H1 (cell line): ENCODE data around the gene TAS1R3. TPM values are rescaled to one million over a fixed set of nuclear protein-coding genes. Genes with fewer than 3 reads are reported as not detected.
A peak's percentile ranks its signal among the peaks of the same experiment; 100 is the strongest.

Experiments used
- CTCF ChIA-PET: fragments of 300-600 bp; sonication (Branson Sonifier 250); formaldehyde crosslinking; loops from one replicate; lab custom pipeline; 2021; ENCODE audit not compliant: partially characterized antibody; lab: Charles Lee
- POLR2A ChIA-PET: fragments of 300-600 bp; sonication (Branson Sonifier 250); formaldehyde crosslinking; loops from one replicate; lab custom pipeline; 2021; ENCODE audit warnings: inconsistent platforms; ENCODE audit not compliant: partially characterized antibody; lab: Charles Lee
- DNase-seq, 2 experiments: peaks; one replicate each; pipeline versions ENCODE4 v3.0.0 to v3.0.0-alpha.2; 2010 to 2022; ENCODE audit warnings: low spot score in 2 of 2, low read depth in 1 of 2, mixed read lengths in 1 of 2
- FAIRE-seq: peaks from 2 replicates; lab custom pipeline; 2011; peaks lifted over from hg19 to GRCh38; lab: Jason Lieb, UNC
- H2AFZ ChIP-seq: 2 replicates; pipeline ENCODE4 v1.8.1; 2012; ENCODE audit warnings: low read length, inconsistent platforms
- H2AK5ac ChIP-seq: 2 replicates; pipeline ENCODE4 v1.6.1; 2013; ENCODE audit warnings: low read depth, low read length
- H2BK120ac ChIP-seq: replicated peaks from 2 replicates; pipeline ENCODE3; 2013; ENCODE audit warnings: low read depth, low read length, inconsistent platforms
- H2BK12ac ChIP-seq: 2 replicates; pipeline ENCODE4 v1.6.1; 2013; ENCODE audit warnings: low read depth, low read length
- H2BK15ac ChIP-seq: 2 replicates; pipeline ENCODE4 v1.6.1; 2013; ENCODE audit warnings: low read length
- H2BK20ac ChIP-seq: 2 replicates; pipeline ENCODE4 v1.6.1; 2013; ENCODE audit warnings: low read length
- H2BK5ac ChIP-seq: 2 replicates; pipeline ENCODE4 v1.6.1; 2013; ENCODE audit warnings: low read depth, low read length
- H3K14ac ChIP-seq: 2 replicates; pipeline ENCODE4 v1.6.1; 2013; ENCODE audit warnings: inconsistent platforms; ENCODE audit not compliant: insufficient read length
- H3K18ac ChIP-seq: 2 replicates; pipeline ENCODE4 v1.6.1; 2013; ENCODE audit warnings: low read length; ENCODE audit errors: extremely low read depth
- H3K23ac ChIP-seq: 2 replicates; pipeline ENCODE4 v1.6.1; 2013; ENCODE audit warnings: inconsistent platforms; ENCODE audit not compliant: insufficient read length
- H3K23me2 ChIP-seq: 2 replicates; pipeline ENCODE4 v1.6.1; 2013; ENCODE audit warnings: low read depth, low read length
- H3K27ac ChIP-seq: 2 replicates; pipeline ENCODE4 v1.6.1; 2011; ENCODE audit warnings: low read depth, low read length, inconsistent platforms
- H3K27me3 ChIP-seq, 4 experiments: replicated peaks in 1 of 4; 1 replicate in 1 of 4; 2 replicates in 3 of 4; pipeline versions ENCODE4 v1.6.1 to v1.8.1; 2011 to 2013; ENCODE audit warnings: low read length in 3 of 4, mild to moderate bottlenecking in 3 of 4, inconsistent platforms in 2 of 4, mixed read lengths in 2 of 4, moderate library complexity in 1 of 4; ENCODE audit not compliant: control insufficient read depth in 3 of 4, insufficient read depth in 3 of 4; ENCODE audit errors: extremely low read depth in 1 of 4
- H3K36me3 ChIP-seq, 4 experiments: 2 replicates each; pipeline versions ENCODE4 v1.6.1 to v1.8.1; 2011 to 2013; ENCODE audit warnings: mild to moderate bottlenecking in 4 of 4, low read length in 3 of 4, moderate library complexity in 2 of 4, control low read depth in 1 of 4, inconsistent platforms in 1 of 4; ENCODE audit not compliant: insufficient read depth in 4 of 4, control insufficient read depth in 2 of 4
- H3K4ac ChIP-seq: replicated peaks from 2 replicates; pipeline ENCODE3; 2013; ENCODE audit warnings: low read length, low read depth, mixed read lengths, inconsistent platforms; ENCODE audit not compliant: insufficient read length
- H3K4me1 ChIP-seq, 4 experiments: replicated peaks in 1 of 4; 1 replicate in 1 of 4; 2 replicates in 3 of 4; pipeline versions ENCODE4 v1.6.1 to v1.8.1; 2011 to 2013; ENCODE audit warnings: low read length in 3 of 4, inconsistent platforms in 2 of 4, mixed read lengths in 1 of 4; ENCODE audit not compliant: insufficient read depth in 4 of 4, control insufficient read depth in 3 of 4
- H3K4me2 ChIP-seq, 2 experiments: 2 replicates each; pipeline versions ENCODE4 v1.6.1 to v1.8.1; 2011 to 2013; ENCODE audit warnings: low read depth in 2 of 2, low read length in 2 of 2, control low read depth in 1 of 2, inconsistent platforms in 1 of 2, mild to moderate bottlenecking in 1 of 2; ENCODE audit not compliant: insufficient read depth in 1 of 2
- H3K4me3 ChIP-seq, 4 experiments: fragments of 200-600, 300-600 bp in 1 of 4; sonication (generic), shearing (Covaris generic), sonication (Bioruptor Twin) in 1 of 4; 2 replicates each; pipeline versions ENCODE4 v1.5.1 to v1.8.1; 2011 to 2016; ENCODE audit warnings: low read length in 4 of 4, low read depth in 3 of 4, control low read depth in 2 of 4, inconsistent platforms in 2 of 4, mild to moderate bottlenecking in 2 of 4, mixed read lengths in 1 of 4, moderate library complexity in 1 of 4; ENCODE audit not compliant: insufficient read depth in 2 of 4; ENCODE audit errors: extremely low read depth in 1 of 4
- H3K56ac ChIP-seq: replicated peaks from 2 replicates; pipeline ENCODE3; 2013; ENCODE audit warnings: low read depth, mild to moderate bottlenecking, mixed read lengths, low read length, inconsistent platforms; ENCODE audit not compliant: insufficient read length
- H3K79me1 ChIP-seq: 2 replicates; pipeline ENCODE4 v1.6.1; 2013; ENCODE audit warnings: low read depth, low read length, control low read depth
- H3K79me2 ChIP-seq, 2 experiments: 2 replicates each; pipeline versions ENCODE4 v1.6.1 to v1.8.1; 2012 to 2013; ENCODE audit warnings: low read length in 2 of 2, mild to moderate bottlenecking in 2 of 2, inconsistent platforms in 1 of 2; ENCODE audit not compliant: insufficient read depth in 2 of 2, control insufficient read depth in 1 of 2
- H3K9ac ChIP-seq, 4 experiments: replicated peaks in 1 of 4; 1 replicate in 1 of 4; 2 replicates in 3 of 4; pipeline versions ENCODE4 v1.6.1 to v1.8.1; 2011 to 2013; ENCODE audit warnings: low read depth in 3 of 4, low read length in 3 of 4, control low read depth in 2 of 4, mild to moderate bottlenecking in 2 of 4, moderate library complexity in 2 of 4, inconsistent platforms in 1 of 4; ENCODE audit errors: extremely low read depth in 1 of 4
- H3K9me3 ChIP-seq, 2 experiments: 2 replicates each; pipeline versions ENCODE4 v1.6.1 to v1.8.1; 2012 to 2013; ENCODE audit warnings: mild to moderate bottlenecking in 2 of 2, moderate library complexity in 2 of 2, control low read depth in 1 of 2, inconsistent platforms in 1 of 2, low read depth in 1 of 2, low read length in 1 of 2, mixed read lengths in 1 of 2; ENCODE audit not compliant: insufficient read depth in 2 of 2
- H4K20me1 ChIP-seq, 2 experiments: replicated peaks in 1 of 2; 2 replicates each; pipeline versions ENCODE3 to v1.8.1; 2011 to 2013; ENCODE audit warnings: inconsistent platforms in 2 of 2, low read length in 2 of 2, mild to moderate bottlenecking in 1 of 2; ENCODE audit not compliant: insufficient read depth in 2 of 2, control insufficient read depth in 1 of 2
- H4K5ac ChIP-seq: 2 replicates; pipeline ENCODE4 v1.6.1; 2013; ENCODE audit warnings: low read length, low read depth, mixed read lengths, inconsistent platforms; ENCODE audit not compliant: insufficient read length
- H4K8ac ChIP-seq: 2 replicates; pipeline ENCODE4 v1.8.0; 2013; ENCODE audit warnings: mild to moderate bottlenecking, moderate library complexity, low read length, inconsistent platforms; ENCODE audit not compliant: insufficient read depth; ENCODE audit errors: extremely low read depth
- H4K91ac ChIP-seq: replicated peaks from 2 replicates; pipeline ENCODE3; 2013; ENCODE audit warnings: low read length, mixed read lengths, inconsistent platforms; ENCODE audit not compliant: insufficient read length
- ASH2L ChIP-seq: fragments of 200-600, 300-600 bp; sonication (generic); IDR thresholded peaks from one replicate; pipeline ENCODE4 v1.7.1; 2017; ENCODE audit warnings: low read length
- BACH1 ChIP-seq: IDR thresholded peaks from 2 replicates; pipeline ENCODE4 v1.6.1; 2012; ENCODE audit warnings: low read length, improper control_type of control experiment
- BRCA1 ChIP-seq: IDR thresholded peaks from 2 replicates; pipeline ENCODE4 v1.6.1; 2012; ENCODE audit warnings: low read depth, low read length, improper control_type of control experiment
- E2F6 ChIP-seq: IDR thresholded peaks from 2 replicates; pipeline ENCODE4 v1.6.1; 2012; ENCODE audit warnings: inconsistent platforms
- EZH2 ChIP-seq: fragments of 200-600 bp; sonication (generic); IDR thresholded peaks from 2 replicates; pipeline ENCODE4 v1.7.1; 2012; ENCODE audit warnings: low read depth, mild to moderate bottlenecking, moderate library complexity, low read length, inconsistent platforms; ENCODE audit not compliant: severe bottlenecking
- MAFK ChIP-seq: IDR thresholded peaks from 2 replicates; pipeline ENCODE4 v1.6.1; 2012; ENCODE audit warnings: low read depth, mild to moderate bottlenecking, improper control_type of control experiment, low read length
- NRF1 ChIP-seq: IDR thresholded peaks from 2 replicates; pipeline ENCODE4 v1.6.1; 2011; ENCODE audit warnings: mild to moderate bottlenecking, low read depth, low read length, improper control_type of control experiment
- POLR2A ChIP-seq, 2 experiments: IDR thresholded peaks; 1 replicate in 1 of 2; 2 replicates in 1 of 2; pipeline ENCODE4 v1.6.1; 2011; ENCODE audit warnings: low read depth in 2 of 2, low read length in 2 of 2, mild to moderate bottlenecking in 2 of 2; ENCODE audit errors: control extremely low read depth in 1 of 2
- SRF ChIP-seq: IDR thresholded peaks from 2 replicates; pipeline ENCODE4 v1.6.1; 2011; ENCODE audit warnings: mild to moderate bottlenecking, low read depth, low read length, moderate library complexity
- TCF12 ChIP-seq: IDR thresholded peaks from 2 replicates; pipeline ENCODE4 v1.6.1; 2011; ENCODE audit warnings: low read depth, mild to moderate bottlenecking, low read length
- TEAD4 ChIP-seq: IDR thresholded peaks from 2 replicates; pipeline ENCODE4 v1.6.1; 2012; ENCODE audit warnings: low read depth, low read length, inconsistent platforms, mixed read lengths
- WGBS, 2 experiments: shearing (Covaris generic) in 1 of 2; methylation state at CpG; one replicate each; pipeline versions ENCODE4 v1.1.6 to v1.1.7; 2013 to 2015; ENCODE audit warnings: low lambda C conversion rate in 2 of 2, mixed read lengths in 2 of 2, inconsistent platforms in 1 of 2, low coverage in 1 of 2, missing lambda C conversion rate in 1 of 2; ENCODE audit not compliant: insufficient replicate concordance in 2 of 2, insufficient coverage in 1 of 2, insufficient read length in 1 of 2; ENCODE audit errors: extremely low coverage in 1 of 2, missing lambda C conversion rate in 1 of 2; 5-methylcytosine and 5-hydroxymethylcytosine counted together
- polyA plus RNA-seq, 7 experiments: library from polyadenylated mRNA; depleted of rRNA in 3 of 7; stranded (reverse) in 5 of 7; unstranded in 2 of 7; fragments of >200 nt in 5 of 7; fragments of 200-250 nt in 2 of 7; gene quantifications; 1 replicate in 5 of 7; 2 replicates in 1 of 7; 4 replicates in 1 of 7; pipeline versions ENCODE4 v1.2.1 to v1.2.3, GENCODE V29; 2011 to 2013; ENCODE audit warnings: missing spikeins in 2 of 7, mixed read lengths in 2 of 7
- total RNA-seq: library from RNA; stranded (reverse); fragmentation: NEBNext Ultra II Directional; extraction: Animal tissue kit (Norgen Biotek cat#: 25700); gene quantifications from 2 replicates; pipeline ENCODE4 v1.2.1, GENCODE V29; 2021

TAS1R3 gene
- total and polyA plus RNA-seq, 2 of the 8 experiments (the other 6 are each of a cell fraction or from before 2014, with no cell fraction given) = 0.03 to 0.19 TPM

- no peak overlapping the region for H2BK120ac ChIP-seq
- H4K8ac ChIP-seq = peak overlapping the region; percentile 68
- peak overlapping the region; percentile 40 for H4K91ac ChIP-seq
- 0 out of 2 replicates have a peak overlapping the region, but pooled peaks have one; percentile 13 for H2AK5ac ChIP-seq
- H3K14ac ChIP-seq = no peak overlapping the region
- 0 out of 2 replicates have a peak overlapping the region, but pooled peaks have one; percentile 68 for H2BK12ac ChIP-seq
- no peak overlapping the region for H2AFZ ChIP-seq
- H4K5ac ChIP-seq = no peak overlapping the region
- H3K79me1 ChIP-seq = no peaks in the 10 kb centered on the region
- DNase-seq = no peak
- H3K4me1 ChIP-seq = peaks cover 0 to 6% (median under 1%) of the 10 kb centered on the region in 4 experiments; a peak in 2 of 7 replicates
- CTCF ChIA-PET = interaction anchor here (1.2 to 1.5 kb wide), 4 partner anchors 13 to 61 kb away, joined by 3 to 4 read pairs (median 4); no protein-coding TSS in a partner anchor
- no peaks in the 10 kb centered on the region for H3K36me3 ChIP-seq
- 0 out of 7 replicates have a peak, but pooled peaks cover 0 to 2% (median 0%) of the 10 kb centered on the region in 4 experiments for H3K27me3 ChIP-seq
- H3K56ac ChIP-seq = no peak overlapping the region
- peaks cover 0 to 2% of the 10 kb centered on the region in 2 experiments; a peak in 1 of 4 replicates for H3K9me3 ChIP-seq
- H3K4me2 ChIP-seq = no peak overlapping the region
- no peak overlapping the region for H2BK5ac ChIP-seq
- H3K27ac ChIP-seq = no peak overlapping the region
- no peak overlapping the region for H3K23ac ChIP-seq
- FAIRE-seq = no peak
- H3K18ac ChIP-seq = no peak overlapping the region; the same call in 1 of the 2 replicates
- H2BK15ac ChIP-seq = peak overlapping the region; percentile 53; the same call in 1 of the 2 replicates
- WGBS, 2 experiments = 88% methylated on average over 35 of the region's 46 CpGs; no CpG with 5 or more reads in 1 of the 2 experiments
- H3K4me3 ChIP-seq = no peak overlapping the region
- no peaks in the 10 kb centered on the region for H3K23me2 ChIP-seq
- no peak overlapping the region for H3K4ac ChIP-seq
- no peak overlapping the region for H3K9ac ChIP-seq
- H2BK20ac ChIP-seq = no peak overlapping the region
- no peaks in the 10 kb centered on the region for H4K20me1 ChIP-seq
- H3K79me2 ChIP-seq = no peaks in the 10 kb centered on the region
- POLR2A ChIA-PET = interaction anchor here (1.0 to 1.2 kb wide), 3 partner anchors 9 to 65 kb away, joined by 3 to 4 read pairs (median 3); no protein-coding TSS in a partner anchor
- TF ChIP-seq SRF (no peak), NRF1 (no peak), TCF12 (no peak), POLR2A (IDR thresholded peaks at IDR 0.05; ENCODE audit: control extremely low read depth in 1 of 2, low read depth in 2 of 2, low read length in 2 of 2) (no peak), EZH2 (no peak), BRCA1 (no peak), E2F6 (no peak), ASH2L (no peak), TEAD4 (no peak), MAFK (no peak), BACH1 (no peak)
Observed at GRCh38 chr1:1287288-1288110, 43.6 kb upstream of the TAS1R3 start.
